COR-L47 (cell line): ENCODE data around the gene TMSB15A.
"Not testable (repeated sequence)": the region's sequence is repeated elsewhere in the genome, so short reads cannot be mapped to it uniquely, and the experiment has no call there.

ENCODE experiments used
- DNase-seq: peaks from one replicate; lab custom pipeline; 2025; lab: John Stamatoyannopoulos, UW

Gene TMSB15A

GRCh38 chrX:102515975-102516941 lies at the start of gene TMSB15A:
Gene TMSB15A (minus strand): TSS chrX:102516739.
- DNase-seq = peak; percentile 78

- no peak for DNase-seq
Observed at GRCh38 chrX:102560423-102561068, 44.0 kb upstream of the TMSB15A start.

DNA sequence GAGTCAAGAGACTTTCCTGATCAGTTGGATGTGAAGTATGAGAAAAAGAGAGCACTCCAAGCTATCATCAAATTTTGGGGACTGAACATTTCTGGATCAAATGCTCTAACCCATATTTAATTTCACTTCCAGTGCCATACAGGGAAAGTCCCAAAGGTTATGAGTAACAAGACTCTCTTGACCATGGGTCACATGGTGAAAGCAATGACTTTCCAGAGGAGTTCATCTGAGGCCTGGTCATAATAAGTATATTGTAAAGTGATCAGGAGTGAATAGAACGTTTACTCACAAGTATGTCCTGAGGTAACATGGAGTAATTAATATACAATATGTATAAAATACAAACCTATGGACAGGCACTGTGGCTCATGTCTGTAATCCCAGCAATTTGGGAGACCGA lies 42.1 kb upstream of the TMSB15A start:
- no peak for DNase-seq

DNA sequence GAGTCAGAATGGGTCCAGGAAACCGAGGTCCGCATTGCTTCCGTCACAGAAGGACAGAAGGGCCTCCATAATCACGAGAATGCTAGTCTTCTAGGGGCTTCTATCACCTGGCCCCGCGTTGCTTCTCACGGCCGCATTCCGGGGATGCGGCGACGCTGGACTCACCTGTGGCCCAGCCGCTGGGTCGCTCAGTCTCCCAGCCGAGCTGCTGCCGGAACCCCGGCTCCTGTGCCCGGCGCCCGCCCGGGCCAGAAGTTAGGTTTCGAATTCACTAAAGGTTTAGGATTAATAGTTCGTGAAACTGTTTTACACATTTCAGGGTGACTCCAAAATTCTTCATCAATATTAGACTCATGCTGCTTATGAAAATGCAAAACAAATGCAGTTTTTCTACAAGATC lies 31.7 kb upstream of the TMSB15A start:
- no peak for DNase-seq

DNA sequence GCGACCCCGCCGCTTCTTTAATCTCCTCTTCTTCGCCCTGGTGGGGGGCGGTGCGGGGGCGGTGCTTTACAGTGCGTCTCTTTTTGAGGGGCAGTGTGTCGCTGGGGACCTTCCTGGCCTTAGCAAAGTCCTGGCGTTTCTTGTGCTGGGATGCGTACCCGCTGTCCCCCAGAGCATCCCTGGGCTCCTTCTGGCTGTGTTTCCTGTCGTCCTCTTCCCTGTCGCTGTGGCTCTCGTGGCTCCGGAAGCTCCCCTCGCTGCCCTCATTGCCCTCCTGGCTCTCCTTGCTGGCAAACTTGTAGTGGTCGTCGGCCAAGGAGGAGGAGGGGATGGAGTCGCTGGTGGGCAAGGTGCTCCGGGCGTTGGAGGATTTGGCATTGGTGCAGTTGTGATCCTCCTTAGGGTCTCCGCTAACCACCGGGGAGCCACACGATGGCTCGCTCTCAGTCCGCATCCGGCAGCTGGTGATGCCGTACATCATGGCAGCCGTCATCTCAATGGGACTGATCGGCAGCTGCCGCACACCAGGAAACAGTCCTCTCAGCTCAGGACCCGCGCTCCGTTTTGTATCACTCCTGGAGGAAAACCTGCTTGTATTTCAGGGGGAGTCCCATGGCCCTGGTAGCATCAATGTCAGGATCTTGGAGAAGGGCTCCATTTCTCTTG lies 30.4 kb upstream of the TMSB15A start:
- DNase-seq = peak; percentile 9

GRCh38 chrX:102546175-102546574 lies 29.6 kb upstream of the TMSB15A start:
- DNase-seq = not testable (repeated sequence)

DNA sequence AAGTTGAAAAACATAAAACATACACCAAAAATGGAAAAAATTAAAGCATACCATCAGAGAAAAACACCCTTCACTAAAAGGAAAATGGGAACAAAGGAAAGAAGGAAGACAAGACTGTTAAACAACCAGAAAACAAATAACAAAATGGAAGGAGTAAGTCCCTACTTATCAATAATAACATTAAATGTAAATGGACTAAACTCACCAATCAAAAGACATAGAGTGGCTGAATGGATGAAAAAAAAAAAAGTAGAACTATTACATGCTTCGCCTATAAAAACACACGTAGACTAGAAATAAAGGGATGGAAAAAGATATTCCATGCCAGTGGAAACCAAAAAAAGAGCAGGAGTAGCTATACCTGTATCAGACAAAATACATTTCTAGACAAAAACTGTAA lies 19.4 kb upstream of the TMSB15A start:
- DNase-seq = no peak

DNA sequence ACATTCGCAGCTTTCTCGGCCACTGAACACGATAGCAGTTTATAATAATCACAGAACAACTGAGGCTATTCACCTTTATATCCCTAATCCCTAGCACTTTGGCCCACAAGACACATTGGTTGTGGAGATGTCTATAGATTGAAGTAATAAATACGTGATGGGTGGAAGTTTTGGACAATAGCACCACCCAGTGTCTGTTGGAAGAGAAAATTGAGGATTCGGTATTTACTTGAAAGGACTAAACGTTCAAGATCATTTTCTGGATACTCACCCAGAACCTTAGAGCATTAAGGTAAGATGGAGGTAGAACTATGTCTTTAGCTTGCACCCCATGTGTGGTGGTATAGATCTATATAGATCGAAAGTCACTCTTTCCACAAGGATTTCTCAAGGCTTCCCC lies 787 bp upstream of the TMSB15A start:
- peak; percentile 24 for DNase-seq

DNA sequence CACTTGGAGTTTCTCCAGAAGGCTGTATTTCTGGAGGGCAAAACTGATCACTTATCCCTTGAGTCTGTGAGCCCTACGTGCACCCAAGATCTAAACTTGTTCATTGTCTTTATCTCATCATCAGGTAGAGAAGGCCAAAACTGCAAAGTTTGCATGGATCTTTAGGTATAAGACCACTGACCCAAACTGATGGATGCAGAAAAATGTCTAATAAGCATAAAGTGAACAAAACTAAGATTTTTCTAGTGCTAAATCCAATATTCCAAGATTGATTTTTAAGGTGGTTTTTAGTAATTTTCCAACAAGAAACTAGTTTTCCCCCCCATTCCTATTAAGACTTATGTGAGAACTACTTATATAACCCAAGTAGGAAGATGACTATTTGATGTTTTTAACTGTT lies 2.0 kb downstream of the TMSB15A start:
- DNase-seq = no peak

DNA sequence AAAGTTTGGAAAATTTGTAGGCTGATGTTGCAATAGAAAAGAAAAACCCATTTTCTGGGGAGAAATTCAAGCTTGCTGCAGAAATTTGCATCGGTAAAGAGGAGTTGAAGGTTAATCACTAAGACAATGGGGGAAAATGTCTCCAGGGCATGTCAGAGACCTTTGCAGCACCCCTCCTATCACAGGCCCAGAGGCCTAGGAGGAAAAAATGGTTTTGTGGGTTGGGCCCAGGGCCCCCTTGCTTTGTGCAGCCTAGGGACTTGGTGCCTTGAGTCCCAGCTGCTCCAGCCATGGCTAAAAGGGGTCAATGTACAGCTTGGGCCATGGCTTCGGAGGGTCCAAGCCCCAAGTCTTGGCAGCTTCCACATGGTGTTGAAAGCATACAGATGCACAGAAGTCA lies 17.8 kb downstream of the TMSB15A start:
- no peak for DNase-seq

DNA sequence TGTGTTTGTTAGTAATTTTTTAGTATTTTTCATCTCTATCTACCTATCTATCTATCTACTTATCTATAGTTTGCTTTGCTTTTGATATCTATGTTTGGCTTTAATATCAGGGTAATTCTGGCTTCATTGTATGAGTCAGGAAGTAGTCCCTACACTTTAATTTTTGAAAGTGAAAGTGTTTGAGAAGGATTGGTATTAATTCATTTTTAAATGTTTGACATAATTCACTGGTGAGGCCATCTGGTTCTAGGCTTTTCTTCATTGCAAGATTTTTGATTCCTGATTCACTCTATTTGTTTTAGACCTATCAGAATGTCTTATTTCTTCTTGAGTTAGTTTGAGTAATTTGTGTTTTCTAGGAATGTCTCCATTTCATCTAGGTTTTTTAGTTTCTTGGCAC lies 24.8 kb downstream of the TMSB15A start:
- no peak for DNase-seq

- not testable (repeated sequence) for DNase-seq
Observed at GRCh38 chrX:102478765-102479164, 37.8 kb downstream of the TMSB15A start.

DNA sequence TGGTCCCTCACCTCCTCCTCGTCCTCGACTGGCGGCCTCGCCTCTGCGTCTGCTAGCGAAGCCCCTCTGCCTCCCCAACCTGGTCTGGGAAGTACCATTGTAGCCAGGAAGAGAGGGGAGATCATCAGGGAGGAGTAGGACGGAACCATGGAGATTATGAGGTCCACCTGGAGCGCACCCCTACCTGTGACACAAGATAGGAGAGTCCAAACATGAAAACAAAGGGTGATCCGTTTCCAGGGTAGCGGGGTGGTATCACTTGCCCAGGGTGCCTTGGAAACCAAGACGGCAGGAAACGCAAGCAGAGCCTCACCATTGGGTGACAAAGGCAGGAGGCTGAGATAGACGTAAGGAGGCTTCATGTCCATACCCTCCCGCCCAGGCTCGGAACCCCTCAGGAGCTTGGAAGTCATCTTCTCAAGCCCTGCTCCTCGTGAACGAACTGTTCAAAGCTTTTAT lies 44.7 kb downstream of the TMSB15A start, which contains the start of gene TCP11X2:
Gene TCP11X2 (minus strand): TSS at position 51 of the 459 bp plus-strand sequence.
- DNase-seq = not testable (repeated sequence)

GRCh38 chrX:102470215-102470614 lies 46.3 kb downstream of the TMSB15A start:
- not testable (repeated sequence) for DNase-seq
